Fibroblast of skin of left biceps (primary cell): ENCODE data around the gene FGGY.
A peak's percentile ranks its signal among the peaks of the same experiment; 100 is the strongest.
"Not testable (repeated sequence)": the region's sequence is repeated elsewhere in the genome, so short reads cannot be mapped to it uniquely, and the experiment has no call there.

Experiments used
- DNase-seq, 2 experiments: peaks; one replicate each; pipeline ENCODE4 v3.0.0-alpha.2; 2013; ENCODE audit warnings: low read depth in 2 of 2

Gene FGGY

GRCh38 chr1:59579222-59579621, 282.3 kb downstream of the FGGY start:
- no peak for DNase-seq

- DNase-seq: no peak
Measured at GRCh38 chr1:59580257-59580656, 283.4 kb downstream of the FGGY start.

GRCh38 chr1:59592410-59592809, 295.5 kb downstream of the FGGY start:
- DNase-seq: not testable (repeated sequence)

GRCh38 chr1:59592924-59593323, 296.0 kb downstream of the FGGY start:
- DNase-seq: no peak

- no peak for DNase-seq
Measured at GRCh38 chr1:59593798-59594790, 297.2 kb downstream of the FGGY start.

GRCh38 chr1:59595774-59596173, 298.9 kb downstream of the FGGY start:
- DNase-seq: peak in 1 of 2 experiments; percentile 11

- DNase-seq: peak in 1 of 2 experiments; percentile 9
Measured at GRCh38 chr1:59596432-59596831, 299.5 kb downstream of the FGGY start.

- no peak for DNase-seq
Measured at GRCh38 chr1:59596956-59597355, 300.1 kb downstream of the FGGY start.

GRCh38 chr1:59597420-59598119, 300.7 kb downstream of the FGGY start:
- DNase-seq: no peak

GRCh38 chr1:59598120-59598440, 301.2 kb downstream of the FGGY start:
- peak; percentile 59 to 60 for DNase-seq

GRCh38 chr1:59601041-59601441, 304.1 kb downstream of the FGGY start:
- no peak for DNase-seq

- no peak for DNase-seq
Measured at GRCh38 chr1:59601811-59602210, 304.9 kb downstream of the FGGY start.

- DNase-seq: no peak
Measured at GRCh38 chr1:59604191-59604590, 307.3 kb downstream of the FGGY start.

- DNase-seq: no peak
Measured at GRCh38 chr1:59605184-59605583, 308.3 kb downstream of the FGGY start.

- no peak for DNase-seq
Measured at GRCh38 chr1:59605761-59606160, 308.9 kb downstream of the FGGY start.

- DNase-seq: no peak
Measured at GRCh38 chr1:59609245-59609644, 312.4 kb downstream of the FGGY start.

- DNase-seq: not testable (repeated sequence)
Measured at GRCh38 chr1:59610499-59610898, 313.6 kb downstream of the FGGY start.

- no peak for DNase-seq
Measured at GRCh38 chr1:59617434-59617833, 320.5 kb downstream of the FGGY start.

GRCh38 chr1:59619557-59619956, 322.7 kb downstream of the FGGY start:
- no peak for DNase-seq

- DNase-seq: no peak
Measured at GRCh38 chr1:59625384-59625783, 328.5 kb downstream of the FGGY start.

- DNase-seq: no peak
Measured at GRCh38 chr1:59631561-59632255, 334.8 kb downstream of the FGGY start.

GRCh38 chr1:59635097-59635496, 338.2 kb downstream of the FGGY start:
- peak; percentile 35 to 41 for DNase-seq
